HG03064 (cell line): ENCODE data around the gene WNT8A.
"Not testable (repeated sequence)": the region's sequence is repeated elsewhere in the genome, so short reads cannot be mapped to it uniquely, and the experiment has no call there.

Source experiments
- ATAC-seq: cut with Tn5 transposase; IDR thresholded peaks from one replicate; pipeline ENCODE4 v1.9.1; 2021; ENCODE audit warnings: low read depth; ENCODE audit not compliant: unreplicated experiment

Gene WNT8A, protein sequence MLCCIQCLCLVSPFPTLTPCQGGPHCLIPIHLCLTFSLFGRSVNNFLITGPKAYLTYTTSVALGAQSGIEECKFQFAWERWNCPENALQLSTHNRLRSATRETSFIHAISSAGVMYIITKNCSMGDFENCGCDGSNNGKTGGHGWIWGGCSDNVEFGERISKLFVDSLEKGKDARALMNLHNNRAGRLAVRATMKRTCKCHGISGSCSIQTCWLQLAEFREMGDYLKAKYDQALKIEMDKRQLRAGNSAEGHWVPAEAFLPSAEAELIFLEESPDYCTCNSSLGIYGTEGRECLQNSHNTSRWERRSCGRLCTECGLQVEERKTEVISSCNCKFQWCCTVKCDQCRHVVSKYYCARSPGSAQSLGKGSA

DNA sequence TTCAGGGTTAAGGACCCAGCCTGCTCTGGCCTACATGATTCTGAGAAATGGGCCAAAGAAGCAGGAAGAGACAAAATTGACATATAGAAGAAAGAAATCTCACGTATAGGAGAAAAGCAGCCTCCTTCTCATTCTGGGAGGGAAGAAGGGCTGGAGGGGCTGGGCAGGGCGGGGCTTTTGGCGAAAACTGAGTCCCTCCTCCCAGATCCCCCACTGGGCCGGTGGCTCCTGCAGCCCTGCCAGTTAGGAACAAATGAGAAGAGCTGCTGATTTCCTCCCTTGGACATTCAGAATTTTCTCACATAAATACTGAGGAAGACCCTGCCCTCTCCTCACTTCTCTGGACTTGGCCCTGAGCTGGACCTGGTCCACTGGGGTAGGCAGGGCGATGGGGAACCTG, at the start of gene WNT8A:
Gene WNT8A, plus strand, starts transcription at position 332 of the 400 bp plus-strand sequence. CDS start 95 bp downstream, outside the sequence.
- ATAC-seq: no peak

DNA sequence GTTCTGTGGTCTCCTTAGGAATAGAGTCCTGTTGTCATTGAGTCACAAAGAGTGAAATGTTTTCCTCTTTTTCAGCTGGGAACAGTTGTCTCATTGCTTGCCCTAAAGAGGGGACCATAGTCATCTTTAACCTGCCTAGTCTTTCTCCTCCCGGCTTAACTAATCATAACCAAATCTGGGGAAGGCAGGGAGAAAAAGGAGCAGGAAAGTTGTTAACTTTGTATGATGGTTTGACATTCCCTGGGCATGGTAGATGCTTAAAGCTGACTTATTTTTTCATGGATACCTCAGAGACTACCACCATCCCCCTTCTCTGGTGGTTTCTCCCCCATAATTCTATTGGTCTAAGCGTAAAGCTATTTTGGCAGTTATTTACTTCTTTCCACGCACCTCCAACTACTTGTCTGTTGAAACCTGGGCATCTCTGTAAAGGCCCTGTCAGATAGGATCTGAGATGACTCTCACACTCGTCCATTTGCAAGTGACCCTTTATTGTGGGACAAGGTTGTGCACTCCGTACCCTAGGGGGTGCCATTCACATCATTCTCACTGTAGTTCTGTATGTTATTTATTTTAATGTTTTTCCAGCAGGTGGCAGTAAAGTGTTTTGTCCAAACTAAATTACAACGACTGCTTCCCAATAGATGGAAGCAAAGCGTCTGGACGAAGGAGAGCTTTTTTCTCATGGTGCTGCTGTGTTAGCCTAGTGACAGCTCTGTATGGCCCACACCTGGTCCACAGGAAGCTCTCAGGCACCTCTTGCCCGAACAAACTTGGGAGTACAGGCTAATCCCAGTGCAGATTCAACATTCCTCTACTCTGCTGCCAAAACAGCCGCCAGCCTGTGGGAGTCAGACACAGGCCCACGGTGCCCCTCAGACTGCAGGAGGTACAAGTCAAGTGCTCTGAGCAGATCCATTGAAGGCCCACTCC, 48.0 kb upstream of the WNT8A start:
- peak; percentile 33 for ATAC-seq

DNA sequence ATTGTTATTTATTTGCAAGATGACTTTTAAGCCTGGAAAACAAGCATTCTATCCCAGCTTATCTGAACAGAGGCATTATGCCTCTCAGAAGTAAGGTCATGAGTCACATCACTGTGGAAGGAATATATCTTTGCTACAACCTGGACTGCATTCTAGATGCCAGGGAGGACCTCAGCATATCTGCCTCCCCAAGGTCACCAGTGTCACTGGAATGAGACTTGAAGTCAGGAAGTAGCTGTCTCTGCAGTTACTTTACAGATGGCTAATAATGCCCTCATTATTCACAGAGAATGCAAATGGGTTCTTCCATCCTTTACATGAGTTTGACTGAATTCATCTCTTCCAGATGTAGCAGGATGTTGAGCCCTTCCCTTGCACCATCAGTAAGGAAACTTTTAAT, 46.6 kb upstream of the WNT8A start:
- ATAC-seq: no peak

DNA sequence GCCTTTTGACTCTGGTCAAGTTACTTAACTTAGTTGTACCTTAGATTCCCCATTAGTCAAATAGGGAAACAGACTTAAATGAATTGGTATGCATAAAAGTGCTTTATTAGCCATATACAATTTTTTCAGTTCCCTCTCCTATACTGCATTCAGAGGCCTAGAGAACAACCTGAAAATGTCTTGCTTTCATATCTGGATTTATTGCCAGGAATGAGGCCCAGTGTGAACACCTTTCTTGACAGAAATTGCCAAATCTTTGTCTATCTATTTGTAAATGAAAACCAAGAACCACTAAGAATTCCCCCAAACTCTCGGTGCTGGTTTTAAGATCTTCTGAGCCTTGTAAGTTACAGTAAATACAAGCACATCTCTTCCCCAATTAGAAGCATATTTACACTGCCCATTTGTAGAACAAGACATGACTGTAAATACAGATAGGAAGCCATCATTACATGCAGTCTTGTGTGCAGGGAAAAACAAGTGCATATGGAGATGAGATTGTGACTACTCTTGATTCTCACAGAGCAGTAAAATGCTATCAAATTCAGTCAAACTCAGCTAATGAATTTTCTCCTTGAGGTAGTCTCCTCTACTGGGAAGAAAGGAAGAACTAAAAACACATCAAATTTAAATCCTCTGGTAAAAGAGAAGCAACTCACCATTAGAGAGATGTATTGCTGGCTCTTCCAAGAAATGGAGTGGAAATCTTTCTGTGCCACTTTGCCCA, 45.8 kb upstream of the WNT8A start:
- no peak for ATAC-seq

DNA sequence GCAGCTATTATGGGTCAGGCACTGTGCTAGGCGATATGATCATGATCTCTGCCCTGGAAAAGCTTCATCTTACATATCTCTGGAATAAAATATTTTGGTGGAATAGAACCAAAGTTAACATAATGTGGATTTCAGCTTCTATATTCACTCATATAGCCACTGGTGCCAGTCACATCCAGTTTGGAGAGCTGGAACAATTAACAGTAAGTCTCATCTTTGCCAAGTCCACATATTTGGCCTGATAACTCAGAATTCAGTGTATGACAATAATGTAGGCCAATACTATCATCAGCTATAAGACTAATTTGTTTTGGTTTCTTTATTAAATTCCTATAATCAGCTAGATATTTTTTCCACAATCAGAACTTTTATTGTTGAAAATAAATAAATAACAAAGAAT, 45.0 kb upstream of the WNT8A start:
- no peak for ATAC-seq

DNA sequence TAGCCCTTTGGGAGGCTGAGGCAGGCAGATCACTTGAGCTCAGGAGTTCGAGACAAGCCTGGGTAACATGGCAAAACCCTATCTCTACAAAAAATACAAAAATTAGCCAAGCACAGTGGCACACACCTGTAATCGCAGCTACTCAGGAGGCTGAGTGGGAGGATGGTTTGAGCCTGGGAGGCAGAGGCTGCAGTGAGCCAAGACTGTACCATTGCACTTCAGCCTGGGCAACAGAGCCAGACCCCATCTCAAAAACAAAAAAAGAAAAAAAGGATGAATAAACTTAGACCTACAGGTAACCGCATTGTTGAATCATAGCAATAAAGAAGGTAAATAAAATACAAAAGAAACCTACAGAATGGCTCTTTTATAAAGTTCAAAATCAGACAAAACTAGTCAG, 38.5 kb upstream of the WNT8A start:
- ATAC-seq: not testable (repeated sequence)

DNA sequence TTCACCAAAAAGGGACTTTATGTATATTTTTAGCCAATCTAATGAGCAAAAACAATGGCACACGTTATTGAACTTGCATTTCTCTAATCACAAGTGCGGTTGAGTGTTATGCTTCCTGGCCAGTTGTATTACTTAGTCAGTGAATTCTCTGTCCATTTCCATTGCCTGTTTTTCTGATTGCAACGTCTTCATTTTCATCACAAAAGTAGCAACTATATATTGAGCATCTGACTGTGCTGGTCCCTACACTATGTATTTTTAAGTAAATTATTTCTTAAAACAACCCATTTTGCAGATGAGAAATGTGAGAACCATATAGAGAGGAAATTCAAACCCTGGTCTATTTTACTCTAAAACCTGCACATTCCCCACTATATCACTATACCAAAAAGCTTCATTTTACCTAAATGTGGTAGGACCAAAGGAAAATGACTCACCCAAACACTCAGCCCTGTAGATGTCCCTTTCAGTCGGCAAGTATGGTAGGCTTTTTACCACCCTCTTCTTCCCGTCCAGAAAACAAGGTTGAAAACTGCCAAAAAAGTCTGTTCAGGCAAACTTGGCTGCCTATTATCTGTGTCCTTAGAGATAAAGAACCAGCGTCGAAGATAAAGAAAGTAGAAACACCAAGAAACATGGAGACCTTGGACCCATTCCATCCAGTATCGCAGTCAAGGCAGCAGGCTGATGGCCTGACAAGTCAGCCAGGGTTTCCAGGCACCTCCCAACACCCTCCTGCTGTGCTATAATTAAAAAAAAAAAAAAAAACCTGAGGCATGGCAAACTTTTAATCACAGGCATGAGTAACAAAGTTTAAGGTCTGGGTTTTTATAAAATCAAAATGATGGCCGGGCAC, 32.2 kb upstream of the WNT8A start:
- no peak for ATAC-seq

DNA sequence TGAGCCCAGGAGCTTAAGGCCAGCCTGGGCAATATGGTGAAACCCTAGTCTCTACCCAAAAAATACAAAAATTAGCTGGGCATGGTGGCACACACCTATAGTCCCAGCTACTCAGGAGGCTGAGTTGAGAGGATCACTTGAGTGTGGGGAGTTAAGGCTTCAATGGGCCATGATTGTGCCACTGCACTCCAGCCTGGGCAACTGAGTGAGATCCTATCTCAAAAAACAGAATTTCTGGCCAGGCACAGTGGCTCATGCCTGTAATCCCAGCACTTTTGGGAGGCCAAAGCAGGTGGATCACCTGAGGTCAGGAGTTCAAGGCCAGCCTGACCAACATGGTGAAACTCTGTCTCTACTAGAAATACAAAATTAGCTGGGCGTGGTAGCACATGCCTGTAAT, 31.1 kb upstream of the WNT8A start:
- not testable (repeated sequence) for ATAC-seq

DNA sequence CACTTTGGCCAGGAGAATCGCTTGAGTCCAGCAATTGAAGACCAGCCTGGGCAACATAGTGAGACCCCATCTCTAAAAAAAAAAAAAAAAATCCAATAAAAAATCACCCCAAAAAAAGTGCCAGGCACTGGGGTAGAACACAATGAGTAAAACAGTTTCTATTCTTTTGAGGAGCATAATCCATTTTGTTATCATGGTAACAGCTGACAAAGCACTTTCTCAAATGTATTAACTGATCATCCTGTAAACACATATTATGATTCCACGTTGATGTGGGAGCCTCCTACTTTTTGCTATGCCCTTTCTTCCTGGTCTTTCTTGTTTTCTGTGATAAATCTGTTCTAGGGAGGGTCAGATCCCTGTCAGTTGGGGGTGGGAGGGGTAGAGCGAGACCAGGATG, 30.3 kb upstream of the WNT8A start:
- no peak for ATAC-seq

DNA sequence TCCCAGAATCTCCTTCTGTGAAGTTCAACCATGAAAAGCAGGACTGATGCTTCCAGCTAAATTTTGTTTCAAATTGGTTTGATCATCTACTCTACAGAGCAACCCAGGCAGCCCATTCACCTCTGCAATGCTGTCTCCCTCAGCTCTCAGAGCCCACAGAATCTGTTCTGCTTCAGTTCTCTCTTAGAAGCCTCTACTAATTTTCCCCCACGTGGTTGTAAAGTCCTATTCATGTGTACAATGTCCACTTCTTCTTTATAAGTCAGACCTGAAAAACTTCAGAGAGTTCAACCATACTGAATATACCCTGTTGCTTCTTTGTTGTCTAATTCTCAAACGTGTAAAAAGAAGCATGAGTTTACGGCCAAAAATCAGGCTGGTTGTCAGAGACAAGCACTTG, 29.6 kb upstream of the WNT8A start:
- ATAC-seq: no peak

DNA sequence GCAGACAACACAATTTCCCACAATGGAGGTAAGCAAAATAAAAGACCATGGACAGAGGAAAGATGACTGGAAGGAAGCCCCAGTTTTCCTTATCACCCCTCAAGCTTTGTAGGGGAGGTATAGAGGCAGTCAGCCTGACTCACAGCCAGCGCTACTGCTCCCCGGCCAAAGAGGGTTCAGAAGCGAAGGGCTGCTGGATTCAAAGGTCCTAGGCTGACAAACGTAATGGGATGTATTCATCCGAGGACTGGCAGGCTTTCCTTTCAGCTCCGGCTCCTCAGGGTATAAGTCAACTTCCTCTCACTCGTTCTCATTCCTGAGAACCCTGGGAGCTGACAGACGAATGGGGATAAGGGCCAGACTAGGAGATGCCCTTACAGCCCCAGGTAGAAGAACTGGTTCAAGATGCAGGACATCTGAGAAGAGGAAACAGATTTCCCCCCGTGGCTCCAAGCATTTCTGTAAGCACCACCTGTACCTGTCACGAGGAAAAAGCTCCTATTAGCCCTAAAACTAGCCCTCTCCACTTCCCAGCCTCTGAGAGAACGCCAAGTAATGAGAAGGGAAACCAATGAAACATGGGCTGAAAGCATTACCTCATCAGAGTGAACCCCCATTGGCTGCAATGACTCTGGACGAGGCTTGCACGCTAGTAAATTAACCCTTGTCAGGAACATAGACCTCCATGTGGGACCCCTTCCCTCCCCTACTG, 28.8 kb upstream of the WNT8A start:
- ATAC-seq: no peak

DNA sequence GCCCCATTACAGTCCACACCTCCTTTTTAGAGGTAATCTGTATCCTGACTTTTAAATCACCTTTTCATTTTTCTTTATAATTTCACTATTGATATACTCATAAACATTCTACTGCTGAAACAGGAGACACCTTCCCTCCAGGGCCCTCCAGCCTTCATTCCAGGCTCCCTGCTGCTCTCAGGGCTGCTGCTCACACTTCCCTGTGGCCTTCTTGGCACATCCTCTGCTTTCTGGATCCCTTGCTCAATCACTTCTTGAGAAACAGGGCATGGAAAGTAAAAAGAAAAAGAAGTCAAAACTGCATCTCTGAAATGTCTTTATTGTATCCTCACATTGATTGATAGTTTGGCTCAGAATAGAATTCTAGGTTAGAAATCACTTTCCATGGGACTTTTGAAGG, 19.3 kb upstream of the WNT8A start:
- no peak for ATAC-seq

DNA sequence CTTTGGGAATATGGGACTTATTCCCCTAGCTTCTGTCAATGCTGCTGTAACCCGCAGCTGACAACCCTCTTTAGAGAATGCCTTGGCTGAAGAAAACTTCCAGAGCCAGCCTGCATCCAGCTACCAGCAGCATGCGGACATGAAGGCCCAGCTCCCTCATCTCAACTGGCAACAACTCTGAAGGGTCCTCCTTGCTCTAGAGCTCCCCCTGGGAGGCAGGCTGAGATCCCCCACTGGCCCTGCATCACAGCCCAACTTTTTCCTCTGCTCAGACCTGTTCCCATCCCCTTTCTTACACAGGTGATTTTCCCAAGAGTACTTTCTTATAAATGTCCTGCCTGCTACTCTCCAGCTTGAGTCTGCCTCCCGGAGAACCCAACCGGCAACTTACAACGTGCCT, 18.7 kb upstream of the WNT8A start:
- no peak for ATAC-seq

DNA sequence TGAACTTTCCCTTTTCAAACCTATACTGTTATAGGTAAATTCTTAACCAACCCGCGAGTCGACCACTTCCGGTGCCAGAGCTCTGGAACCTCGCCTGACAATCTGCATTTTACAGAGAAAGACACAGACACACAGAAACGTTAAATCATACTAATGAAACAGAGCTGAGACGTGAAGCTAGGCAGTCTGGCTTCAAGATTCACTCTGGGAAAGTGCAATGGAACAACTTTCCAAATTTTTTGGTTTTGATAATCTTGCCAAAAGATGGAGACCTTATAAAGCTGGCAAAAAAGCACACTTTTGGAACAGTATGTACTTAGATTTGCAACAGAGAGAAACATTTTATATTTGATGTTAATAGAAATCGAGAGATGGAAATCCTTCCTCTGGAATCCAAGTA, 15.9 kb upstream of the WNT8A start:
- no peak for ATAC-seq

DNA sequence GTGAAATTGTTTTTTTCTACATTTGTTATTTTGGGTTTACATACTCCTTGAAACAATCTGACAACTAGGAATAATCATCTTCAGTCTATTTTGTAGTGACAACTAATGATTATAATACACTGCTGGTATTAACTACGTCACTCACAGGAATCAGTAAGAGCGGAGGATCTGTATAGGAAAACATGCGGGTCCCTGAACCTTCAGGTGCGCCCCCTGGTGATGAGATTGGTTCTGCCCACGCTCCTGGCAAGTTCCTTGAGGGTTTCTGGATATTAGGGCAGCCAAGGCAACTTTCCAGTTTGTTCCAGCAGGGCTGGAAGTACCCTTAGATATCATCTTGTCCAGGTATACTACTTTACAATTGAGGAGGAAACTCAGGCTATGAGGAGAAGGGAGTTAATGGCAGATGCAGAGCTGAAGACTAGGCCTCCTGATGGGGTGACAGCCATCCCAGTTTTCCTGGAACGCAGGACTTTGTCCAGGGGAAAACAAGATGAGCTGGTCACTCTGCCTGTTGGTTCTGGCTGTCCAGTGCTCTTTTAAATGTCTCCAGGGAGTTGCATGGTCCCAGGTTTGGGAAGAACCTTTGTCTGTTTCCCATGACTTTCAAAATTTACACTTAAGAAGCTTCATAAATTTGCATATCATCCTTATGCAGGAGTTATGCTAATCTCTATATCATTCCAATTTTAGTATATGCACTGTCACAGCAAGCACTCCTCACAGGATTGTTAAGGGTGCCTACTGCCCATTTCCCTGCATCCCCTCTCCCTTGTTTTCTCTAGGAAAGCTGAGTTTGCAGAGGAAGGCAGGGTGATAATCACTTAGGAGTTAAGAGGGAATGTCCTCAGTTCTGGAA, 14.9 kb upstream of the WNT8A start:
- ATAC-seq: no peak

DNA sequence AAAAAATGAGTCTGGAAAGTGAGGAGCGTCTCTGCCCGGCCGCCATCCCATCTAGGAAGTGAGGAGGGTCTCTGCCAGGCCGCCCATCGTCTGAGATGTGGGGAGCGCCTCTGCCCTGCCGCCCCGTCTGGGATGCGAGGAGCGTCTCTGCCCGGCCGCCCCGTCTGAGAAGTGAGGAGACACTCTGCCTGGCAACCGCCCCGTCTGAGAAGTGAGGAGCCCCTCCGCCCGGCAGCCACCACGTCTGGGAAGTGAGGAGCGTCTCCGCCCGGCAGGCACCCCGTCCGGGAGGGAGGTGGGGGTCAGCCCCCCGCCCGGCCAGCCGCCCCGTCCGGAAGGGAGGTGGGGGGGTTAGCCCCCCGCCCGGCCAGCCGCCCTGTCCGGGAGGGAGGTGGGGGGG, 13.8 kb upstream of the WNT8A start:
- ATAC-seq: not testable (repeated sequence)

DNA sequence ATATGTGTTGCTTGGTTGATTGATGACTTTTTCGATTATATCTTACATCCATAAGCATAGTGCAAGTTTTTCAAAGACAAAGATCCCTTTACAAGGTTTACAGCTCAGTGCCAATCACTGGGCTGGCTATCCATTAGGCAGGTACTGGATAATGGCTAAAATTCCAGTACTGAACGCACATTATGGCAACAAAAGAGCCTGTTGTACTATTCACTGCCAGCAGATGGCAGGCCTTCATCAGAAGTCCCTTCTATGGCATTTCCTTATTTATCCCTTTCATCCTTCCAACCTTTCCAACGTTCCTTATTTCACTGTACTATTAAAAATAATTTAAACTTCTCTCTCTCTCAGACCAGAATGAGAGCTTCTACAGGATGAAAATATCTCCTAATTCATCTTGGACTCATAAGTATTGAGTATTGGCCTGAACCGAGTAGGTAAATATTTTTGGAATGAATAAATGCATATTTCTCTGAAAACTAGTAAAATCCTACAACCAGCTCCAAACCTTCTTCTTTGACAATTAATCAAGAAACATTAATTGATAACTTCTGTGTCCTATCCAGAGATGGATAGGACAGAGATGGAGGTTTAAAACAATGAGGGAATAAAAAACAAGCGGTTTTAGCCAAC, 6.7 kb upstream of the WNT8A start:
- no peak for ATAC-seq

DNA sequence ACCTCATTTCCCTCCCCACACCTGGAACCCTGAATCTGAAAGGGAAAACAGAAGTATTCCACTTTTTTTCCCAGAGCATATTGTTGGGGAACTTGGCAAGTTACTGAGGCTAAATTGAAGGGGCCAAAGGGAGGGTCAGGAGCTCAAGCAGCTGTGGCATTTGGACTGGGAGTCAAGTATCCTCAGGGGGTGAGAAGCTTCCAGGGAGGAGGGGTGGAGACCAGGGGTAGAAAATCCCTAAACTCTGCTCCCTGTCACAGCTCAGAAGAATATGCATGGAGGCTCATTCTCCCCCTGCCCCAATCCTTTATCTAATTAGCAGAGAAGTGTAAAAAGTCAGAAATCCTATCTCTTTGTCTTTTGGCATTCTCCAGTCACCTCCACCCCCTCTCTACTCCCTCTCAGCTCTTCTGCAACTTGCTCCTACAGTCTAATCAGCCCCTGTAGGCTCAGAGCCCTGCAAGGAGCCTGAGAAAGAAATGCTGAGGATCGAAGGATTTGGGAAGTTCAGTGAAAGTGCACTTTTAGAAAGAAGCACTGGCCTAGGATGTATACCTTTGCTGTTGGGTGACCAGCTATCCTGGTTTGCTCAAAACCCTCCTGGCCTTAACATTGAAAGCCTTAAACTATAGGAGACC, 5.7 kb upstream of the WNT8A start:
- ATAC-seq: no peak
